ENCODE results near the gene KRTAP10-5. TPM values are rescaled to one million over a fixed set of nuclear protein-coding genes. Genes with fewer than 3 reads are reported as not detected.
A peak's percentile ranks its signal among the peaks of the same experiment; 100 is the strongest.
"Not testable (repeated sequence)": the region's sequence is repeated elsewhere in the genome, so short reads cannot be mapped to it uniquely, and the experiment has no call there.

The KRTAP10-5 gene
- total and polyA plus RNA-seq, 10 donors = not detected

GRCh38 chr21:44552136-44552535 is 28.3 kb downstream of the KRTAP10-5 start:
- no peaks in the 10 kb centered on the region for H3K36me3 ChIP-seq
- H3K27me3 ChIP-seq (replicated peaks in 1 of 7) = peaks cover 0 to 70% (median 6%) of the 10 kb centered on the region in 7 donors
- intact Hi-C loops (cut with DNase I; ENCODE audit: low total_unique reads) = no loop called here
- H3K9me3 ChIP-seq = peaks cover 0 to 16% (median 6%) of the 10 kb centered on the region in 8 donors
- H3K4me1 ChIP-seq = peaks cover 0 to 13% (median 2%) of the 10 kb centered on the region in 6 donors
- DNase-seq = peak; percentile 58
- TF ChIP-seq CTCF (IDR thresholded peaks at IDR 0.05 in 8 of 11, conservative IDR thresholded peaks at IDR 0.05 in 3 of 11) = no peak
- no peak for TF ChIP-seq POLR2A (IDR thresholded peaks at IDR 0.05)
- TF ChIP-seq POLR2AphosphoS5 (IDR thresholded peaks at IDR 0.05) = no peak
- H3K4me3 ChIP-seq = no peak overlapping the region
- 88 to 97% (median 94%) methylated on average over 5 to 6 of the region's 6 CpGs for WGBS, 5 donors
- no peak overlapping the region for H3K27ac ChIP-seq

DNA sequence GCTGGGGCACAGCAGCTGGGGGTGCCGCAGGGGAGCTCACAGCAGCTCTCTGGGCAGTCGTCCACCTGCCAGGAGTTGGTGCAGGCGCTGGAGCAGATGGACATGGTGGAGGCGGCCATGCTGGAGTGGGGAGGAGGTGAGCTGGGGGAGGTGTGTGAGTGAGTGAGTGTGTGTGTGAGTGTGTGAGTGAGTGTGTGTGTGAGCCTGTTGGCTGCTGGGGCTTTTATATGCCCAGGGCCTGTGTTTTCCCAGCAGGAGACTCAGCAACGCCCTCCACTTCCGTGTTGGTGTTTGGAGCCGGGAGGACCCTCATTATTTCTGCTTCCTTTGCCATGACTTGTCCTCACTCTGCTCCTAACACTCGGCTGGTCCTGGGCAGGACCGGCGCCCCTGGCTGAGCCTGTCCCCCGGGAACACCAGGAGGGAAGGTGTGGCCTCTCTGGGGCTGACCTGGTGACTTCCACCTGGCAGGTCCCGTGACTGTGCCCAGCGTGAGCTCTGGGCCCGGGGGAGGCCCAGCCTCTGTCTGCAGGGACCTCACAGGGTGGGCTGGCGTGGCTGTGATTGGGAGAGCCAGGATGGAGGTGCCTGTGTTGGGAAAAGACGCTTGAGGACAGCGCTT is 29.0 kb downstream of the KRTAP10-5 start, which contains the start of gene KRTAP10-2:
TSS of gene KRTAP10-2 (minus strand) at position 166 of the 622 bp plus-strand sequence. CDS start at position 119, 47 bp downstream.
- Histone ChIP-seq H3K27me3 (replicated peaks in 1 of 7) (peaks cover 0 to 63% (median 6%) of the 10 kb centered on the region in 7 donors), H3K4me3 (no peak within 1 kb of the TSS), H3K36me3 (no peaks in the 10 kb centered on the region), H3K9me3 (peaks cover 1 to 23% (median 13%) of the 10 kb centered on the region in 8 donors), H3K27ac (no peak within 1 kb of the TSS), H3K4me1 (peaks cover 0 to 13% (median under 1%) of the 10 kb centered on the region in 6 donors)
- TF ChIP-seq POLR2AphosphoS5 (IDR thresholded peaks at IDR 0.05) (no peak), CTCF (IDR thresholded peaks at IDR 0.05 in 8 of 11, conservative IDR thresholded peaks at IDR 0.05 in 3 of 11) (no peak)
- WGBS, 5 donors = 69 to 77% (median 75%) methylated on average over 11 to 17 of the region's 17 CpGs
- intact Hi-C loops (cut with DNase I; ENCODE audit: low total_unique reads) = no loop called here
- DNase-seq = peak; percentile 69

DNA sequence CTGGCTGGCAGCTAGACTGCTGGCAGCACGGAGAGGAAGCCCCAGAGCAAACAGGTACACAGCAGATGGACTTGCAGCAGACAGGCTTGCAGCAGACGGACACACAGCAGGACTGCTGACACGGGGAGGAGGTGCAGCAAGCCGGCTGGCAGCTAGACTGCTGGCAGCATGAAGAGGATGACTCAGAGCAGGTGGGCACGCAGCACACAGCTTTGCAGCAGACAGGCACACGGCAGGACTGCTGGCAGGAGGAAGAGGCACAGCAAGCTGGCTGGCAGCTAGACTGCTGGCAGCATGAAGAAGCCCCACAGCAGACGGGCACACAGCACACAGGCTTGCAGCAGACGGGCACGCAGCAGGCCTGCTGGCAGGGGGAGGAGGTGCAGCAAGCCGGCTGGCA is 29.6 kb downstream of the KRTAP10-5 start:
- Histone ChIP-seq H3K27me3 (replicated peaks in 1 of 7) (peaks cover 0 to 58% (median 6%) of the 10 kb centered on the region in 7 donors), H3K4me1 (peaks cover 0 to 13% (median 0%) of the 10 kb centered on the region in 6 donors), H3K9me3 (peaks cover 2 to 29% (median 19%) of the 10 kb centered on the region in 8 donors), H3K36me3 (no peaks in the 10 kb centered on the region), H3K27ac (no peak overlapping the region), H3K4me3 (no peak overlapping the region)
- peak; percentile 51 for DNase-seq
- TF ChIP-seq POLR2AphosphoS5 (IDR thresholded peaks at IDR 0.05) (no peak), POLR2A (IDR thresholded peaks at IDR 0.05) (no peak), CTCF (IDR thresholded peaks at IDR 0.05 in 8 of 11, conservative IDR thresholded peaks at IDR 0.05 in 3 of 11) (no peak)
- intact Hi-C loops (cut with DNase I; ENCODE audit: low total_unique reads) = no loop called here
- WGBS, 5 donors = 61 to 83% (median 72%) methylated on average over 3 to 10 of the region's 10 CpGs

- H3K4me1 ChIP-seq = peaks cover 0 to 13% (median 0%) of the 10 kb centered on the region in 6 donors
- H3K4me3 ChIP-seq; H3K36me3 ChIP-seq; H3K27ac ChIP-seq; intact Hi-C loops (cut with DNase I; ENCODE audit: low total_unique reads): not testable (repeated sequence)
- peaks cover 2 to 34% (median 22%) of the 10 kb centered on the region in 8 donors for H3K9me3 ChIP-seq
- peaks cover 0 to 54% (median 3%) of the 10 kb centered on the region in 7 donors for H3K27me3 ChIP-seq (replicated peaks in 1 of 7)
- DNase-seq = peak; percentile 67
- 44 to 54% (median 48%) methylated on average over 6 to 17 of the region's 17 CpGs for WGBS, 5 donors
These were observed 30.1 kb downstream of the KRTAP10-5 start for GRCh38 chr21:44550285-44550684.
